Activated T-cell treated with anti-CD3 and anti-CD28 coated beads, Interleukin-2, amount 50 U/mL, for 48 hours (primary cell): Measurements from ENCODE around the gene RNF32.
"Not testable (repeated sequence)": the region's sequence is repeated elsewhere in the genome, so short reads cannot be mapped to it uniquely, and the experiment has no call there.

Experiments used
- DNase-seq, 2 experiments: peaks; one replicate each; pipeline ENCODE4 v3.0.0-alpha.2; 2020

The RNF32 gene

GRCh38 chr7:156614434-156615264, 25.9 kb upstream of the RNF32 start:
- no peak for DNase-seq

- peak in 1 of 2 experiments; percentile 37 for DNase-seq
Observed at GRCh38 chr7:156616269-156617202, 24.0 kb upstream of the RNF32 start.

DNA sequence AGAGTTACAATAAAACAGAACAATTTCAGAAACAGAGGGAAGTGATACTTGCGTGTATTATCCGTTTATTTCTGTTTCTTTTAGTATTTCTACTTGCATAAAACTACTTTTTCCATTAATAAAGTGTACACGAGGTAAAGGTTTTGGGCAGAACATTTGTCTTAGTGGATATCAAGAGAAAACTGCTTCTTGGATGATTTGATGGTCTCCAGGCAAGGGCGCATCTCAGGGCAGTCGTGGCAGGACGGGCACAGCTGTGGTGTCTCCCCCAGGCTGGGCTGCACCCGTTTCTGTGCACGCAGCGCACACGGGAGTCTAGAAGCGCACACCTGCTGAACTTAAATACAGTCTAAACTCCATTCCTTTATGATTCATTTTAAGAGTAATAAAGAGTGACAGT, 23.4 kb upstream of the RNF32 start:
- no peak for DNase-seq

DNA sequence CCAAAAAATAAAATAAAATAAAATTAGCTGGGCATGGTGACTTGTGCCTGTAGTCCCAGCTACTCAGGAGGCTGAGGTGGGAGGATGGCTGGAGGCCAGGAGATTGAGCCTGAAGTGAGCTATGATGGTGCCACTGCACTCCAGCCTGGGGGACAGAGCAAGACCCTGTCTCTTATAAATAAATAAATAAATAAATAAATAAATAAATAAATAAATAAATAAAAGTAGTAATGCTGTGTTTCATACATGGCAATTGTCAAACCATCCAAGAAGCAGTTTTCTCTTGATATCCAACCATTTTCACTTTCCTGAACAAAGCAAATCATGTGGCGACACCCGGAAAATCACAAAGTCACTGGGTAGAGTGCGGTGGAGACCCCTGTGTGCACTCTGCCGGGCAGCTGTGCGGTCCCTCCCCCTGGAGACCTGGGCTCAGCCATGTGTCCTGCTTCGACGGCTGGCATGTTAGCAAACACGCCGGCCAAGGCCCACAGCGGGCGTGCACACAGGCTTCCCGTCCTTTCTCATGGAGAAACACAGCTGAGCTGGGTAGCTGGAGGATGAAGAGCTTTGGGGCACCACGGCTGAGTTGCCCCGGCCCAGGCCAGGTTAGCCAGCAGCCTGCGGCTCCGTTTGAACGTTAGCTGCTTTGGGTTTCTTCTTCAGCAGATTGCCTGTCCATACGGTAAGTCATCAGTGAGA, 22.3 kb upstream of the RNF32 start:
- DNase-seq = no peak

DNA sequence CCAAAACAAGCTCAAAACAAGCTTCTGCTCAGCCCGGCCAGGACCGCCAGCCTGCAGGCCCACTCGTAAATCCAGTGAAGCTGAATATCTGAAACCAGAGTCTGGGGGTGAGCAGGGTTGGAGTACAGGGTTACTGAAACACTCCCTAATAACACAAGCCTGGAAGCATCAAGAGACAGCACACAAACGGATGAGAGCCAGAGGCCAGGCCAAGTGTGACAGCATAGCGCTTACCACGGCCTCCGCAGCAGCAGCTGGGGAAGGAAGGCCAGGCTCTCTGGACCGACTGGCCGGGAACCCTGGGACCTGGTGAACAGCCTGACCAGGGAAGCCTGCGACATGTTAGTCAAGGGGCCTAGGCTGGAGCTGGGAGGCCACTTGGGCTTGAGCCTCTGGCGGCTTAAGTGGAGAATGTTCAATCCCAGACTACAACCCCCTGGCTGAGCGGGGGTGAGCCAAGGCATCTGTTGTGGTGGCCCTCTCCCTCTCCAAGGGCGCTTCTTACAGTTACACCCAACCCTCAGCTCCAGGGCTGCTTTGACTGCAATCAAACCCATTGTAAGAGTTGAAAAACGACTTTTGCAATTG, 21.7 kb upstream of the RNF32 start:
- no peak for DNase-seq

DNA sequence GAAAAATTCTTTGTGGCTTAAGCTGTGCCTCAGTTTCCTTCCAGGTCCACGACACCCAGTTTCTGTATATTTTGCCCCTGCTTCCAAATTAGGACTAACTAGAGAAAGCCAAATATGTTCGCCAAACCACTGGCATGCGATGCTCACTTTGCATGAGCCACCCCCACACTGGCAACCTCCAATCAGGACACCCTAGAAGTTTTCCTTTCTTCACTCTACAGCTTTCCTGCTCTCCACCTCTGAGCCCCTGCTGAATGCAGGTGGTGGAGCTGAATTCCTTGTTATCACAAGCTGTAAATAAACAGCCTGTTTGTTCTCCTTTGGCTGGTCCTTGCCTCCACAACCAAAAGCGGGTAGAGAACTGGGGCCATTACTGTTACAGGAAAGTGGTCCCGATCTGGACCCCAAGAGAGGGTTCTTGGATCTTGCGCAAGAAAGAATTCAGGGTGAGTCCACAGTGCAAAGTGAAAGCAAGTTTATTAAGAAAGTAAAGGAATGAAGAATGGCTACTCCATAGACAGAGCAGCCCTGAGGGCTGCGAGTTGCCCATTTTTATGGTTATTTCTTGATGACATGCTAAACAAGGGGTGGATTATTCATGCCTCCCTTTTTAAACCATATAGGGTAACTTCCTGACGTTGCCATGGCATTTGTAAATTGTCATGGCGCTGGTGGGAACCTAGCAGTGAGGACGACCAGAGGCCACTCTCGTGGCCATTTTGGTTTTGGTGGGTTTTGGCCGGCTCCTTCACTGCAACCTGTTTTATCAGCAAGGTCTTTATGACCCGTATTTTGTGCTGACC, 20.9 kb upstream of the RNF32 start:
- DNase-seq = not testable (repeated sequence)

GRCh38 chr7:156620291-156620675, 20.3 kb upstream of the RNF32 start:
- DNase-seq = no peak

DNA sequence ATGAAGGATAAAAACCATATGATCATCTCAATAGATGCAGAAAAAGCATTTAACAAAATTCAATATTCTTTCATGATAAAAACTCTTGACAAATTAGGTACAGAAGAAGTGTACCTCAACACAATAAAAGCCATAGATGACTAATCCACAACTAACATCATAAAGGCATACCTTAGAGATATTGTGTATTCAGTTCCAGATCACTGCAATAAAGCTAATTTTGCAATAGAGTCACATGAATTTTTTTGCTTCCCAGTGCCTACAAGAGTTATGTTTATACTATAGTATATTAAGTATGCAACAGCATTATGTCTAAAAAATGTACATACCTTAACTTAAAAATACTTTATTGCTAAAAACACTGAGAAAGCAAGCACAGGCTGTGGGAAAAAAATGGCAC, 18.9 kb upstream of the RNF32 start:
- no peak for DNase-seq

DNA sequence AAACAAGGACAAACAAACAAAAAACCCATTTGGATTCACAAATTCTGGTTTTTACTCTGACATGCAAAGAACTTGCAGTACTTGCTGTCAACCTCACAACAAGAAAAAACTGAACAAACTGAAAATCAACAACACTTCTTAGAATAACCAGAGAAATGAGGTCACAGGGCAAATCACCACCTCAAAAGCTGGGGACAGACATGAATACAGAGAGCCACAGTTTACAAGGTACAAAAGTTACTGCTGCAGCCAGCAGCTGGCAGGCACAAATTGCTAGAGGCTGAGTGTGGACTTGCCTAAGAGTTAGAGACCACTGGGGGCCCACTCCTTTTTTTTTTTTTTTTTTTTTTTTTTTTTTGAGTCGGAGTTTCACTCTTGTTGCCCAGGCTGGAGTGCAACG, 15.0 kb upstream of the RNF32 start:
- no peak for DNase-seq

- DNase-seq = no peak
Observed at GRCh38 chr7:156626220-156626895, 14.2 kb upstream of the RNF32 start.

DNA sequence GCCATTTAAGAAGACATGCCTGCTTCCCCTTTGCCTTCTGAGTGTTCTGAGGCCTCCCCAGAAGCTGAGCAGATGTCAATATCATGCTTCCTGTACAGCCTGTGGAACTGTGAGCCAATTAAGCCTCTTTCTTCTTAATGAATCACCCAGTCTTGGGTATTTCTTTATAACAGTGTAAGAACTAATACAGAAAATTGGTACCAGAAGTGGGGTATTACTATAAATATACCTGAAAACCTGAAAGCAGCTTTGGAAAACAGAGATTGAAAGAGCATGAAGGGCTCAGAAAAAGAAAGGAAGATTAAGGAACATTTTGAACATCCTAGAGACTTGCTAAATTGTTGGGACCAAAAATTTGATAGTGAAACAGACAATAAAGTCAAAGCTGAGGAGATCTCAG, 12.0 kb upstream of the RNF32 start:
- no peak for DNase-seq

GRCh38 chr7:156629873-156630272, 10.7 kb upstream of the RNF32 start:
- no peak for DNase-seq

GRCh38 chr7:156634117-156634516, 6.5 kb upstream of the RNF32 start:
- no peak for DNase-seq

GRCh38 chr7:156635529-156636385, 4.8 kb upstream of the RNF32 start:
- DNase-seq = no peak

- not testable (repeated sequence) for DNase-seq
Observed at GRCh38 chr7:156637093-156637492, 3.5 kb upstream of the RNF32 start.

- no peak for DNase-seq
Observed at GRCh38 chr7:156638443-156639077, 2.0 kb upstream of the RNF32 start.

GRCh38 chr7:156639426-156640256, 933 bp upstream of the RNF32 start:
- no peak for DNase-seq

GRCh38 chr7:156640949-156641485, 443 bp downstream of the RNF32 start:
- DNase-seq = peak in 1 of 2 experiments; percentile 71
